Activated CD4-positive, CD25-positive, alpha-beta regulatory T cell treated with anti-CD3 and anti-CD28 coated beads, Interleukin-2, amount 50 U/mL, for 16 hours (primary cell): ENCODE results near the gene TAPT1.
"Not testable (repeated sequence)": the region's sequence is repeated elsewhere in the genome, so short reads cannot be mapped to it uniquely, and the experiment has no call there.

Source experiments
- DNase-seq: peaks from one replicate; pipeline ENCODE4 v3.0.0-alpha.2; 2020; ENCODE audit warnings: low read depth, low spot score

The TAPT1 gene

DNA sequence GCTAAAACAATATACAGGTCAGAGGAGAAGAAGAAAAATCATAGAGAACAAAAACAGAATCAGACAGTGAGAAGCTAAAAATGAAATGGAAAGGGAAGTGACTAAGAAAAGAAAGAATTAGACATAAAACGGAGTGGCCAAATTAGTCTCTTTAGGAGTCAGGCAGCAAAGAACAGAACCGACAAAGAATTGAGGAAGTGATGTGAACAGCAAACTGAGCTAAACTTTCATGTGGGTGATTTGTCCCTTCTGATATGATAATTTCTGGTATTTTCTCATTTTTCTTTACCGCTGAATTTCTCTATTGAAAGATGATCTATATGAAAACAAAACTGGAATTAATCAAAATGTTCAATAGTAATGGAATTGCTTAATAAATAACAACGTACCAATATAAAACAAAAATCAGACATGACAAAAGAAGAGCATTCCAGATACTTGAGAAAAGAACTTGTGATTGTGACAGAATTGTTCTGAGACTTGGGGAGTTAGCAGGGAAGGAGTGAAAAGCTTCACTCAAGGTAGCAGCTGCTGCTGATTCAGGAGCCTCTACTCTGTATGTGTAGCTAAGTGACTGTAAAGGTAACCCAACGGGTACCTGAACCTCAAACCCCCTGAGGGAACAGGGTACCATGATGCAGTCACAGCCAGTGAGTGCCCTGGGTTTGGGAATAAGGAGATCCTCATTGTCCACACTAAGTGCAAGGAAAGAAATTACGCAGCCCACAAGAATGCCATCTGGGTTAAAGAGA lies 8.8 kb downstream of the TAPT1 start:
- DNase-seq, result no peak

DNA sequence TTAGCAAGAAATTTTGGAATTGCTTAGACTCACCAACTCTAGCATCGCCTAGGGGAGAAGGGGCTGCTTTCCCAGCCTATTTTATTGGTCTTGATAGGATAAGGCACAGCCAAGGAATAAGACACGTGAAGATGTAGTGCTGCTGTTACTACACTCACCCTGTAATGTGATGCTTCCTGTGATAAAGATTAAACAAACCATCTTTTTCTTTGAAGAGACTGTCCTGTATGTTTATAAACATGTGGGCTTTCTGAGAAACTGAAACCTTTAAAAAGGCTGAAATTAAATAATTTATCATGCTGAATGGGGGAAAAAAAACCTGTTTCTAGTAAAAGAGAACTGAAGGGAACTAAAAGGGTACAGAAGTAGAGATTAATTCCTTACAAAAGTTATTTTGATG lies 13.2 kb downstream of the TAPT1 start:
- no peak for DNase-seq

DNA sequence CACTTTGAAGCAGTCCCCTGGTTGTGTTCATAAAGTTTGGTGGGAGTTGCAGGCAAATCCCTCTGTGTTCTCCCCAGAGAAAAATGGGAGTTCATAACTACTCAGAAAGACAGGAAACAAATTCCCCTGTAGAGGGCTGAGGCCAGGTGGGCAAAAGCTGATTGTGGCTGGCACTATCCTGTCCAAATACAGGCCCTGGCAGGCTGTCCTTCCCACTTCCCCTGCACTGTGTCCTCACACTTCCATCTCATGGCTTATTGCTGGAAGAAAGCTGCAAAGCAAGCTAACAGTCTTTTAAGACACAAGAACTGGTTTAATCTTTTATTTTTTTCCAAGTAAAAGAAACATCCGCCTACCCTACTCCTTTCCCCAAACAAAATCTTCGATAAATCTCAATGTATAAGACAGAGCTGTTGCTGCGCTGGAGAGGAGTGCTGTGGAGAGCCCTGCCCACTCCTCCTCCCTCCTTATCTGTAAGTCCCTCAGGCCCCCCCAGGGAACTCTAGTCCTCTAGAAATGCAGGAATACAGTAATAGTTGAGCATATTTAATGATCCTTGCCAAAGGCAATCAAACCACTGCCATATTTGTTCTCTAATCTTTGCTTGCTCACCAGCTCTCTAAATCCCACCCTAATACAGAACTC lies 14.0 kb downstream of the TAPT1 start:
- no peak for DNase-seq

DNA sequence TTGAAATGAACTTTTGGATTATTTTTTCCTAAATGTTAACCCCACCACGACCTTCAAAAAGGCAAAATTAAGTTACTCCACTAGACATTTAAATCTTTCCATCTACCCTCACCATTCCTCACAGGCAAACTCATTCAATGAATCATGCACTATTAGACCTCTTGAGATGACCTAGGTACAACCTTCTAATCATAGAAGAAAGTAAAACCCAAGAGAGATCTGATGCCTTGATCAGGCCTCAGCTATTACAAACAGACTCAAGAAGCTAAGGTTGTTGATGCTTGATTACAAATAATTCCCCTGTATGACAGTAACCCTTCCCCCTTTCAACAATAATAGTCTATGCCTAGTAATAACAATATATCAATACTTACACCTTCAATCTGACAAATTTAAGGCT lies 18.9 kb downstream of the TAPT1 start:
- DNase-seq, result no peak

DNA sequence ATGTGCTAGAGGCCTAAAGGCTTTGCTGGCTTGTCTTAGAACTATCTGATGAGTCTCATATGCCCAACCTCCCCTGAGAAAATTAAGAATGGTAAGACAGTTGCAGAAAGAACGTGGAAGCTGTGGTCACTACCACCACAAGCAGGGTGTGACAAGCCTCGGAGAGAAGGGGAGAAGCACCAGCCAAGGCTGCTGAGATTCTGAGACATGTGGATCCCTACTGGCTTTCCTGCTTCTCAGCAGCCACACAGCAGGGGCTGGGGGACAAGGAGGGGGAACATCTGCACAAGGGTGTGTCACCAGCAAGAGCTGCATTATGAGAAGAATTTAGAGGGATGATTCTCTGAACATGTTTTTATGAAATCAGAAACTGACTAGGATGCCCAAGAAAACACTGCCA lies 19.4 kb downstream of the TAPT1 start:
- no peak for DNase-seq

DNA sequence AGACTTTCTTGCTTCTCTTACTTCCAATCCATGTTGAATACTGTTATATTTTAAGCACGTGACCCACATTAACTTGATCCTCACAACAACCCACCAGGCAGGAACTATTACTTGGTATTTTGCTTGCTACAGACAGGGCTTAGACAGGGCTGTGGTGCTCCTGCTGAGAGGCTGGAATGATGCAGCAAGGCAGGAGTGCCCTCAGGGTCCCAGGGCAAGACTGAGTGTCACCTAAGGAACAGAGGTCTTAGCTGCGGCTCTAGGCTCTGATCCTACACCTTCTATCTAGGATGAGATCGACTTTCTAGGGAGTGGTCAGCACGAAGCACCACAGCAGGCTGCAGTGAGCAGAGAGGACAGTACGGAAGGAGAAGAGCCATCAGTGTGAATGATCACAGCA lies 20.0 kb downstream of the TAPT1 start:
- DNase-seq, result no peak

DNA sequence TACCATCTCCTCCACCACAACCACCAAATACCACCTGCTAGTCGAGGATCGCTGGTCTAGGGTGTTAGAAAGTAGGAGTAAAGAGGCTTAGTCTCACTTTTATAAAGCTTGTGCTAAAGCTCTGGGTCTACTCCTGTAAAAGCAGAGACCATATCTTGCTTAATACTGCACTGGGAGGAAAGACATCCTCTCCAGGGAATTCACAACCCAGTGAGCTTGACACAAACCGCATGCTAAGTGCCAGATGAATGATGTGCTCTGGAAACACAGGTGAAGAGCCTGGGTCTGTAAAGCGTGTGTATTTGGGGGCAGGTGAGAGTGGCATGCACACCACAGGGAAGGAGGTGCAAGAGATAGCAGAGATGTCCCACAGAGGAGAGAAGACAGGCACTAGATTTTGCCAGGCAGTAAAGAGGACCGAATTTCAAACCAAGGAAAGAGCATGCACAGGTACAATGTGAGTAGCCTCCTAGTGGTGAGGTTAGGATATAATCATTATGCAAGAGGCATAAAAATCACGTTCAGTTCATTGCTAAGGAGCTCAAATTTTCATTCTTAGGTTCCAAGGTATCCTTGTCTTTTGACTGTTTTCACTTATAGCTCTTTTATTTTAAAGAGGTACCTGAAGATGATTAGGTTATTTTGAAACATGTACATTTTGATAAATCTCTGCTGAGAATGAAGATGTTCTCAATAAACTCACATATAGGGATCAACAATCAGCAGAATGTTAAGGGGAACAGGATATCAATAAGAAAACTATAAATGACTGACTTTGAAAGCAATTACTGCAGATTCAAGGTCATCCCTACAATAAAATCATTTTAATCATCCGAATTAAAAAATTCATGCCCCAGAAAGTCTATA lies 20.7 kb downstream of the TAPT1 start:
- DNase-seq, result no peak

DNA sequence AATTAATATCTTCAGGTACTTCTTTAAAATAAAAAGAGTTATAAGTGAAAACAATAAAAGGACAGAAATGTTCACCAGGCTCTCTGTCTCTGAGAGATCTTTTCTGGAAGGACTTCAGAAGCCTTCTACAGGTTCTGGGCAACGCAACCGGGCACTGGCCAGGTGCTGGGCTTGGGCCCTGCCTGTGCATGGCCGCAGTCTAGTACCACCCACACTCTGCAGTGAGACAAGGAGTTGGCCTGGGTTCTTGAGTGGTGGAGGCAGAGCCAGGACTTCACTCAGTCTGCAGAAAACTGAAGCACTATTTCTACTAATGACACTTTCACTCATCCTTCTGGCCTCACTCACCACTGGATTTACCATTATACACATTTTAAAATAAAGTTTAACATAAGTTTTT lies 21.8 kb downstream of the TAPT1 start:
- DNase-seq, result no peak

DNA sequence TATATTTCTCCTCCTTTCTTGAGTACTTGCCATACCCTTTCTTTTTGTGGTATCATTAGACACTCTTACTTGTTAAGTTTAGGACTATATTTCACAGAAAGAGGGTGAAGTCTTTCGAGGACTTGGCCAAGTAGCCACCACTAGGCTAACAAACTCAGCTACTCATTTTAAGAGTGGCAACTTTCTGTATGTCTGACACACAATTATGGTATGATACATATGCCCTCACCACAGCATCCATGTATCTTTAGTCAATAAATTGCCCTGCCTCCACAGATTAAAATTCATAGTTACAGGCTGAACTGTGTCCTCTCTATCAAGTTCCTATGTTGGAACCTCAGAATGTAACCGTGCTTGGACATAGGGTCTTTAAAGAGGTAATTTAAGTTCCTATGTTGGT lies 23.2 kb downstream of the TAPT1 start:
- DNase-seq, result no peak

DNA sequence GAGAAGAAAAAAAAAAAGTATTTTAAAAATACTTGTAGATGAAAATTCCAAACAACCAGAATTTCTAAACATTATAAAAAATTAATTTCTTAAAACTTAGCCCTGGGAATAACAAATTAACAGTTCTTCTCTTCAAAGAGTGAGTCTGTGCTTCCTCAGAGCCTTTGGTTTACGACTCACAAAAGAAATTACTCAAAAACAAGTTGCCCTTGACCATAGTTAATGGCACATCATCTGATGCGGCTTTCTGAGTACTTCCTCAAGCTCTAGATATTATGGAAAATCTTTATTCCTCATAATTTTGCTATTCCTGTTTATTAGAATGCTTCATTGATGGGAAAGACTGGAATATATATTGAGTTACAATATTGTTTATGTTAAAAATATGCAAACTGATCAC lies 23.7 kb downstream of the TAPT1 start:
- DNase-seq, result no peak

DNA sequence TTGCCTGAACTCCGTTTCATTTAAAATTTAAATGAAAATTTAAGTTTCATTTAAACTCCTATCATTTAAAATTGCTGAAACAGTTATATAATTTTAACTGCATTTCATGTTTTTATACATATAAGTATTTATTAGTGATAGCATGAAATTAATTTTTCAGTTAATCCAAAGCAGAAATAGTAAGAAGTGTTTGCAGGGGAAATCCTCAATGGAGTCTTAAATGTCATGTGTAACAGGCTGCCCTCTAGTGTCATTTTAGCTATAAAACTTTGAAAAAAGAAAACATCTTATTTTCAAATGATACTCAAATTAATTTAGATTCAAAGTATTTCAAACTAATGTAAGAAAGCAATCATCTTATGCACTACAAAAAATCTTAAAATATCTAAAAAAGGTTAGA lies 27.2 kb downstream of the TAPT1 start:
- DNase-seq, result no peak

DNA sequence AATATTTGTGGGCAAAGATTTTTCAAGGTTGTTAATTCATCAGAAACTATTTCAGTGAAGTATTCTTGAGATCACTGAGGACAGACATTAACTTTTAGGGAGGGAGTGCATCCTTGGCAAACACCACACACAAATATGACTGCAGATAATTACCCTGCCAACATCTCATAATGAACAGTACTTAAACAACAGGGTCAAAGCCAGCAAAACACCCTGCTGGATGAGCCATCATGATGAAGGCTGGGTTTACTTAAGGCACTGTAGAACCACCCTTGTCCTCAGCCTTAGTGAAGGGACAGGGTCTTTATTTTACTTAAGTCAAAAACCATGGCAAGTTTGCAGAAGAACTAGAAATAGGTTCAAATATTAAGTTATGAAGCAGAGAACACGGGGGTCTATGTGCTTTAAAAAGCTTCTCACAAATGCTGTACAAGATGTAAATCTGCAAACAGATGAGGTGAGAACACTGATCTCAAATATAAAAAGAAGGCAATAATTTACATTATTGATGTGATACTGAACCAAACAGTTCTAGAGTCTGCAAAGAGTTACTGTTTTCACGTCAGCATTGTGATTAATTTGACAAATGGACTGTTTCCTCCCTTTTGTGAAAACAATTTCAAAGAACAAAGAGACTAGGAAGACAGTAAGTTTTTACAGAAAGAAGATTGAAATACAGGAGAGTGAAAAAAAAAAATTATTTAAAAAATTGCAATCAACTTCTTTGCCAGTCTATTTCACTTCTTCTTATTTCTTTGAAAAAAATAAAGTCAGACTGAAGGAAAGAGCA lies 28.2 kb downstream of the TAPT1 start:
- DNase-seq, result no peak

DNA sequence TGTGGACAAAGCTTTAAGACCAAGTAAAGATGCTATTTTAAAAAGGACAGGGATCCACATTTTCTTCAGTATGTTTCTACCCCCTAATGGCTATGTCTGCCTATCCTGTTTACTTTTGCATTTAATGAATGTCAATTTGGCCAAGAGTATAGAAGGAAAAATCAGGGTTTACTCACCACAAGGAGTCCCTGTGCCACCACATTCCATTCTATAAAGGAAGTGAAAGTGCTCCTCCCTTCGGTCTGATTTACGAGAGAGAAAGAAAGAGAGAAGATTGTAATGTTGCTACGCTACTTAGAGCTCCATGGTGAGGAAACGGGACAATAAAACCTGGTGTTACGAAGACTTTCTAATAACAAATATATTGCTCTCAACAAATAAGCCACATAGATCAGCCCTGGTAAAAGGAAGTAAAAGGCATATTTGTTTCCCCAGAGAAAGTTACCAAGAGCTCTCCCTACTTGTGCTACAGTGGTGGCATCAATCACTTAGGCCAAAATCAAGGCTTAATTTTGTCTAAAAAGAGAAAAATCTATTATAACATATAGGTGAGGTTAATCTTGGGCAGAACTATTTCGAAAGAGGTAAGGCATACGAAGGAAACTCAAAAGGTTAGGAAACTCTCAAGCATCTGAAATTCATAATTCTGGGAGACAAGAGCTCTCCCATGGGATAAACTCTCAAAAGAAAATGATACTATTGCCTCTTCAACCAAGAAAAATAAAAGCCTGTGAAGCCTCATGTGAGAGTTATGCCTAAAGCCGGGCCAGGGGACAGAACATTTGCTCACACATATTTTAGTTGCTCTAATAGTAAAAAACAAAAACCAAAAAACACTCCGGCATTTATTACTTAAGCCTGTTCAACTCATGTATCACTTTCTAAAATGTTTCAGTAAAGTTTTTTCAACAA lies 29.5 kb downstream of the TAPT1 start:
- no peak for DNase-seq

DNA sequence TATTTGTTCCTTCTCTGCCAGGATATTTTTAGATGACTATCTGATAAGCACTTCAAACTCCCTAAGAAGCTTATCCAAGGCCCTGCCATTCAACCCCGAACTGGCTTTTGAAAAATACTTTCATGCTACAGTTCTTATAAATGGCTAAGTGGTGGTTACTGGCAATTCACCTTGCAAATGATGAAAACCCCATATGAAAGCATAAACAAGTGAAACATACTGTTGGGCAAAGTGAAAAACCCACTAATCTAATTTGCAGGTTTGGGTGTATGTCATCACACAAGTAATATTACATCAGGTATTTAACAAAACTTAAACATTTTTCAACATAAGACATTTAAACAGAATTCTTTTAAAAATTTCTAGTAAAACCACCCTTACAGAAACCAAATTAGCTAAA lies 31.1 kb downstream of the TAPT1 start:
- DNase-seq, result no peak

DNA sequence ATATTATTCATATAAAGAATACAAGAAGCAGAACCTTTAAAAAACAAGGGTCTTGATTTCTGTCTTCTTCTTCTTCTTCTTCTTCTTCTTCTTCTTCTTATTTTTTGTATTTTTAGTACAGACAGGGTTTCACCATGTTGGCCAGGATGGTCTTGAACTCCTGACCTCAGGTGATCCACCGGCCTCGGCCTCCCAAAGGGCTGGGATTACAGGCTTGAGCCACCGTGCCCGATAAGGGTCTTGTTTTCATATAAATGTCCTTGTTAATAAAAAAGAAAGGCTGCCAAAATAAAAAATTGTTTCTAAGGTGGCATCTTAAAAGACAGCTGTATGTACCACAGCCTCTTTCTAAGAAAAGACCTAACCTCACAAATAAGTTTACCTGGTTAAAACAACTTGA lies 31.5 kb downstream of the TAPT1 start:
- not testable (repeated sequence) for DNase-seq

DNA sequence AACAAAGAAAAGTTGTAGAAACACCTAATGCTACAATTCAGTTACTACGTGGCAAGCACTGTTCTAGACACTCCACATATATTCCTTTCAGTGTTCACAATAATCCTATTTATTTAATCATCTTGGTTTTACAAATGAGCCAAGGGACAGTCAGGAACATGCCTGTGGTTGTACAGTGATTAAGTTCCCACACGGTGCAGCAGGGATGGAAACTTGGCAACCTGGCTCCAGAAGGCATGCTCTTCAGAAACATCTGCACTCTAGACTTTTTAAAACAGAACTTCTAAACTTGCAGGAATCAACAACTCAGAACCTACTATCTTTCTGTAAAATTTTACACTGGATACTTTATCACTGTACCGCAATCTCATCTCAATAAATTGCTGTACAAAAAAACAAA lies 32.1 kb downstream of the TAPT1 start:
- DNase-seq, result no peak

DNA sequence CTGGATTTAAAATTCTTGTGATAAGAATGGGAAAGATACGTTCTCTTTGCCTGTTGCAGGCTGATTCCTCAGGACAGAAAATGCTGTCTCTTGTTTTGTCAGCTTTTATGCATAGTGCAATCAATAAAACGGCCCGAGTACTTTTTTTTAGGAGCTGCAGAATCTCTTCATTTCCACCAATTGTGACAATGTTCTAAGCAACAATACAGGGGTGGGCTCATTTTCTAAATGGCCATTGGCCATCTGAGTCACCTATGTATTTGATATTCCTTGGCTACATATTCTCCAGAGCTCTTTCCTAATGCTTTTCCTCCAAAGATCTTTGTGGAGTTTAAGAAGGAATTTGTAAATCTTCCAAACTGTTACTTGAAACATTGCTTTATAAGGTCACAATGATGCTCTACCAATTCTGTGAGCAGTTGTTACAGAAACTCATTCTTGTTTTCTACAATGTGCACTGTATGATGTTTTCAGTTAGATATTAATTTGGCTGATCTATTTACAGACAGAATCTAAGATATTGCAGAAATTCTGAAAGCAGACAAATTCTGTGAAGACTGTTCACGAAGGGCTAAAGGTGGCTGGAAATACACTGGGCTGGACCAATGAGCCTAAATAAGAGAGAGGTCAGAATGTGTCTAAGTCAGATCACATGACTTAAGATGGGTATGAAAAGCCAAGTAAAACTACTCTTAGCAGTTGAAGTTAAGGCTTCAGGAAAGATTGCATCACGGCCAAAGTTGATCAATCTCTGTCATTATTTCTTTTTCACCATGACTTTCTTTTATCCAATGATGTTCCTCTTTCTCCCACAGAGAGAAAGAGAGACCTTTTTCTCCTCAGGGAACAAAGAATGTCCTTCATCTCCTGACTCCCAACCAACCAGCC lies 33.4 kb downstream of the TAPT1 start:
- DNase-seq, result no peak

DNA sequence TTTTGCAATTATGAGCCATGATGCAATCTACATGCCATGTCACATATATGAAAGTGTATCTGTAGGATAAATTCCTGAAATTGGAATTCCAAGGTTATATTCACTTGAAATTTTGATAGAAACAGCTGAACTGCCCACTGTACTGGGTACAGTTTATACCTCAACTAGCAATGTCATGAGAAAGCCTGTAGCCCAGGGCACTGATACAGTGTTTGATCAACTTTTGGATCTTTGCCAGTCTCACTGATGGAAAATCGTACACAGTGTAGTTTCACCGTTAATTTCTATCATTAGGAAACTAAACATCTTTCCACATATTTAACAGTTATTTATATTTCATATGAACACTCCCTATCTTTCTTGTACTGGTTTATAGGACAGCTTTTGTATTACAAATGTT lies 34.2 kb downstream of the TAPT1 start:
- no peak for DNase-seq

DNA sequence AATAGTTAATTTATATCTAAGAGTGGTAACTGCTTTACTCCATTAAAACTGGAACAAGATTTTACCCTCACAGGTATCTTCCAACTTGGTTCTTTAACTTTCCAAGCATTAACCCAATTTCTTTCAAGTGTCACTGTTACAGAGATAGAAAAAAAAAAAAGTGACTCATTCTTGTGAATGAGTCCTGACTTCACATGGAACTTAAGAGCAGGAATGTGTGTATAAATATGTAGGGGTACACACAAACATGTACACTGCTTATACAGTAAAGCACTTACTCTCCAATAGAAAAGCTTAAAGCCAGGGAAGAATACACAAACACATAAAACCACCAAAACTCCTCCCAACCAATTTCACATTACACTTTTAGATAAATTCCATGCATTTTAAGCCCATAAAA lies 38.8 kb downstream of the TAPT1 start:
- no peak for DNase-seq

DNA sequence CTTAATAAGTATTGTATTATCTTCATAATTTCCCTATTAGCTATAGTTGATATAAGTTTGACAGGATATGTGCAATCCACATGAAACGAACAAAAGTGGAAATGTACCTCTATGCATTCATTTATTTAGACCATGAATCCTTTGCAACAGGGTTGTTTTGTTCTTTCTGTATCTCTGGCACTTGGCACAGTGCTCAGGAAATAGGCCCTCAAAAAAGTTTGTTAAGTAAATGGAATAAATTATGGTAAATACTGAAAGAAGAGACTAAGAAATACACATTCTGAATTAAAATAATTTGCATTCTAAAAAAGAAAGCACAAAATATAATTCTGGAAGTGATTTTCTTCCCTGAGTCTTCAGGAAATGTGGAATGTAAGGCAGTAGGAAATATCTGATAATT lies 39.3 kb downstream of the TAPT1 start:
- no peak for DNase-seq
